Fibroblast of gingiva (primary cell): ENCODE data around the gene CHAT.

ENCODE experiments used
- DNase-seq: peaks from one replicate; pipeline ENCODE4 v3.0.0-alpha.2; 2011; ENCODE audit warnings: low read depth

The CHAT gene

DNA sequence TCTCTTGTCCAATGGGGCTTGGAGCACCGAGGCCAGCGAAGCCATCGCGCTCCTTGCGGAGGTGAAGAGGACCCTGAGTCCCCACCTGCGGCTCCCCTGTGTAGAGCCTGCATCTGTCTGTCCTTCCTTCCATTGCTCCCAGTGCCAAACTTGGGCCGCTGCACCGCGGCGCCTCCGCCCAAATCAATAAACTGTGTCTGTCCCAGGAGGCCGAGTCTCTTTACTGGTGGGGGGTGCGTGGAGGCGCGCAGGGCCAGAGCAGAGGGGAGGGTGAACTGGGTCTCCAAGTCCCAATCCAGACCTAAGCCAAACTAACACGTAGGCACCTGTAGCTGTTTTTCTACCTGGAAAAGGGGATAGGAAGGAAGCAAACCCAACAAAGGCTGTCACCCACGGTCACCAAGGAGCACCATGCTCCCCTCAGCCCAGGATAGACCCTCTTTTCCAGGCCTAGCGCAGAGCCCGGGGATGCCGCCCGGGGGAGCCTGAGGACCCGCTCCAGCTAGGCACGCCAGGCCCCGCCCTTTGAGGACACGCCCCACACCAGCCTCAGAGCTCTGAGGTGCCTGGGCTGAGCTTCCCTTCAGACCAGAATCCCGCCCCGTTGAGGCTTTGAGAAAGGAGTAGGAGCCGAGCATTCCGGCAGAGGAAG is 1.2 kb upstream of the CHAT start:
- DNase-seq = no peak

DNA sequence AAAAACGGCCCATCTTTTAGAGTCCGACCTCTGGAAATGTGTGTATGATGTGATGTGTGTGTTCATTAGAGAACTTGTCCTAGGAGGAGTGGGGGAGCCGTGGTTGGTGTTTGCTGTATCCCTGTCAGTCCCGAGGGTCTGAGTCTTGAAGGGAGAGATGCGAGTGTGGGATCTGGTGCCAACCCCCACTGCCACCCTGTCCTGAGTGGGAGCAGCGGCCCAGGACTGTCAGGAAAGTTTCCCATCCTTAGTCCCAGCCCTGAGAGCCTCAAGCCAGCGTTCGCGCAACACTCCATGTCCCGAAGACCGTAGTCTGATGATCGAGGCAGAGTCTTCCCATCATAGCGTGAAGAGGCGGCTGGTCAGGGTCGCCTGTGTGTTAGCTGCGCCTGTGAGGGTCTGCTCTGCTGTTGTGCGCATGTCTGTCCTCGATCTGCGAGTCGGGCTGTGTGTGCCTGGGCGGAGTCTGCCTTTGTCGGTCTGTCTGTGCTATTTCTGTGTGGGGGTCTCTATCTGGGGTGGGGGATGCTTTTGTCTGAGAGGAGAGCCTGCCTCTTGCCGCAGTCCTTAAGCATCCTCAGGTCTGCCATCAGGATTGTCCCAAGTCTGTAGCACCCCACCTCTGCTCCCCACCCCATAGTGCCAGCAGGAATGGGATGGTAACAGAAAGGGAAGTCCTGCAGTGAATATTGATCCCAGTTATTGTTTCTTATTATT is 514 bp upstream of the CHAT start:
- DNase-seq = no peak

DNA sequence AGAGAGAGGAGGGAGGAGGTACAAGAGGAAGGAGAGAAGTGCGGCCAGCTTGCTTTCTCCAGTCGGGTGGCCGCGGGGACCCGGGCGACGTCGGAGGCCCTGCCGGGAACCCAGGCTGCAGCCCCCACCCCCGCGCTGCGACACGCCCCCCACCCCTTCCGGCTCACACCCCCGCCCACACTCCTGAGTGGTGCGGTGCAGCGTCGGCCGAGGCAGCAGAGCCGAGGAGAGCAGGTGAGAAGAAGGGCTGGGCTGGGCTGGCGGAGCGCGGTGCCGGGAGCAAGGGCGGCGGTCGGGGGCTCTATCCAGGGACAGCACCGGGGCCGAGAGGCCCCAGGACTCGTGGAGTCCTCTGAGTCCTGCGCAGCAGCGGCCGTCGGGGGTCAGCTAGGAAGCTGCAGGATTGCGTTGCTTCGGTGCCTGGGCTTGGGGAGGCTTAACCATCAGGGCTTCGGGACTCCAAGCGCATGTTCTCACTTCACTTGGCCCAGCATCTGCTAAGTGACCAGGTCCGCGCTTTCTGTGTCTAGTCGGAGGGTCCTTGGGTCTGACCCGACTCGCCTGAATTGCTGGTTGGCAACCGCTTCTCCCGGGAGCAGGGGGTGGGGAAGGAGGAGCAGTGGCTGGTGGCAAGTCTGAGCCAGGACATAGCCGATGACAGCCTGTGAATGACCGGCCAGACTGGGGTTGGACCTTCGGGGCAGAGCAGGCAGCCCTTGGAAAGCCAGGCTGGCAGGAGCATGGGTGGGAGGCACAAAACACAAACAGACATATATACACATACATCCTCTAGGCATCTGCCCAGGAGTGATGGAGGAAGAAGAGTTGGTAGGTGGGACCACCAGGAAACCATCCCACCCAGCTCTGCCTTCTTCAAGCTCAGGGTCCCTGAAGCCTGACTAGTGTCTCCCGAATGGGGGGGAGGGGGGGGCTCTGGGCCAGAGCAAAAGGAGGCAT is 683 bp downstream of the CHAT start:
- DNase-seq = no peak

DNA sequence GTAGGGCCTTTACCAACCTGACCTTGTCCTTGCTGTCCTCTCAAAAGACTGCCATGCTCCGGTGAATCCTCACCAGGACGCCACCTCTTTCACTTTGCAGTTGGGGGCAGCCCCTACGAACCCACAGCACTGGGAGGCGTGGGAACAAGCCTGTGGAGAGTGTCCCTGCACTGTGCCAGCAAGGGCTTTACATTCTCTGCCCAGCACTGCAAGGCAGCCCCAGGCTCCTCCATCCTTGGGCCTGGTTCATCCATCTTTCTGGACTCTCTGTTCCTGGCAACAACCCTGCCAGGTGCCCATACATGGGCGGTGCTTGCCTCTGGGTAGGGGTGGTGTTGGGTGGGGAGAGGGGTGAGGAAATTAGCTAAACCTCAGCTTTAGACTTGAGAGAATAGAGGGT is 1.4 kb downstream of the CHAT start:
- no peak for DNase-seq

DNA sequence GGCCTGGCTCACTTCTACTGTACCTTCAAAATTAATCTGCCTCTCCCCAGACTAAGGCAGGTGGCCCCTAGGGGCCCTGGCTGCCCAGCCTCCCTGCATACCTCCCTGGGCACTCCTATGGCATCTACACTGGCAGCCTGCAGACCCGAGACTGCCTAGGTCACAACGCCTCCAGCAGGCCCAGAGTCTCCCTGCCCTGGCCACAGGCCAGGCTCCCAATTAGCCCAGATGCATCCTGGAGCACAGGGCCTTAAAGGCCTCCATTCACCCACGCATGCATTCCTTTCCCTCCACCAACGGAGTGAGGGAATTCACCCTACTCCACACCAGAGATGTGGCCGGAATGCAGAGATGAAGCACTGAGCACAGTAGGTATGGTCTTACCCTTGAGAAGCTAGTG is 1.9 kb downstream of the CHAT start:
- no peak for DNase-seq

DNA sequence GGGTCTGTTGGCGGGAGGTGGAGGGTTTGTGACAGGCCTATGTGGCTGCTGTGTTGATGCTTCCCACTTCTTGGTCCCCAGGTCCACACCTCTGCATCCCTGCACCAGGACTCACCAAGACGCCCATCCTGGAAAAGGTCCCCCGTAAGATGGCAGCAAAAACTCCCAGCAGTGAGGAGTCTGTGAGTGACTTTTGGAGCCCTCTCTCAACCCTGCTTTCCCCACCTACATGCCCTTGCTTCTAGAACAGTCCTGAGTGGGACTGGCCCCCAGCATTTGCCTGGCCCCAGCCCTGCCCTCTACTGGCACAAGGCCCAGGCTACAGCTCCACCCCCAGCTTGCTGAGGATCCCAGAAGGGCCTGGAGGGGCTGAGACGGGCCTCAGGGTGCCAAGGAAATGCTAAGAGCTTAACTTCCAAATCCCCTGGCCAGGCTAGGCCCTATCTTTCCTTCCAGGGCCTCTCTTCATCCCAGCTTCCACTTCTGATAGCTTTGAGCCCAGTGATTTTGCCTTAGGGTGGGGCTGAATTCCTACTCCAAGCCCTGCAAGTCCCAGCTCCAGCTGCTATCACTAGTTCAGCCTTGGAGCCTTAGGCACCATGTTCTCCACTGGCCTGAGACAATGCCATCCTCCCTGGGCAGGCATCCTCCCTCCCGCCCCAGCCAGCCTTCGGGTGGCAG is 2.7 kb downstream of the CHAT start:
- no peak for DNase-seq

DNA sequence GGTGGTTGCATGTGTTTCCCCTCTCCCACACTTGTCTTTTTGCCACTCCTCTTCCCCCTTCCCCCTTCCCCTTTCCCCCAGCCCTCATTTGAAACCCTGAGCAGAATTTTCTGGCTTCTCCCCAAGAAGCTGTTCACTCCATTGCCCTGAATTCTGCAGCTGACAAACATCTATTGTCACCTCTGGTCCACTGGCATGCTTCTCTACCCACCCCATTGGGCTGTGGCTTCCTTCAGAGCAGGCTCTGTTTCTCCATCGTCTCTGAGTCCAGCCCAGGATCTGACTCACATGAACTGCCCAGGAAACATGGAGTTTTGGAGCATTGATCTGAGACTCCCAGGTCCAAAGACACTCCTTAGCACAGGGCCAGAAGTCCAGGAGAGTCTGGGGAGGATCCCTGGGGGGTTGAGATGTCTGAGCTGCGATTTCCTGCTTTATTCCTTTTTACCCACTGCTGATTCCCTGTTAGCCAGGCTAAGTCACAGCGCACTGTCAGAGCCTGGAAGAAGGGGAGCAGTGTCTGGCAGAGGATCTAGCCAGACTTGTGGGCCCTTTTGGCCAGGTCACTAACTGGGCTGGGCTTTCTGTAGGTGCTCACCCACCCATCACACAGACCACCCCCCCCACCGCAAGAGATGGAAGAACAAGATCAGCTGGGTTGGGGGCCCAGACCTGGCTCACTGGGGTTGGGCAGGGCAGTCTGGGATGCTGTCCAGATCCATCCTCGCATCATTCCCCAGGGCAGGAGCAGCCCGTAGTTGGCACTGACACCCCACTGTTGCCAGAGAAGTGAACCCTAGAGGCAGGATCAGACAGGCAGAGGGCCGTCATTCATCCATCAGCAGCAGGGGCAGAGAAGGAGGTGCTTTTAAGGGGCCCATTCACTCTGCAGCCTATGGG is 3.5 kb downstream of the CHAT start:
- no peak for DNase-seq

DNA sequence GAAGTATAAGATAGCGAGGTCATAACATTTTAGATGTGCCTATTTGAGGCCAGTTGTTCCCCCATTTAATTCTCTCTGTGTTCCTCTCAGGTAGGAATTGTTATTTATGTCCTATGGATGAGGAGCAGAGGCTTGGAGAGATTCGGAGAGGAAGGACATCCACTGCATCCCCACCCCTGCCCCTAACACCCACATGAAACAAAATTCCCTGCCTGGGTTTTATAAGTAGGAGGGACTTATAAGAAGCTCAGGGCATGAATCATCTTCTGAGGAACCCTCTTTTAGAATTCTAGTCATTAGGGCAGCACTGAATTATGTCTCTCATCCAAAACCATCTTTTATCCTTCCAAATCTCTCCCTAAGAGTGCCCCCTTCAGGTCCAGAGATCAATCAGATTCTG is 5.0 kb downstream of the CHAT start:
- DNase-seq = no peak

DNA sequence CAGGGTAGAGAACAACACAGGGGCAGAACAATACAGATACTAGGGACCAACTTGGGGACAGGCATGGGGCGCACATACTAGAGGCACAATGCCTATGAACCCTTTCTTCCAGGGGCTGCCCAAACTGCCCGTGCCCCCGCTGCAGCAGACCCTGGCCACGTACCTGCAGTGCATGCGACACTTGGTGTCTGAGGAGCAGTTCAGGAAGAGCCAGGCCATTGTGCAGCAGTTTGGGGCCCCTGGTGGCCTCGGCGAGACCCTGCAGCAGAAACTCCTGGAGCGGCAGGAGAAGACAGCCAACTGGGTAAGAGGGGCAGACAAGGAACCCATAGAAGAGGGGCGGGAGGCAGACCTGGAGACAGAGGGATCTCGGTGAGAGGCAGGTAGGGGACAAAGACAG is 5.8 kb downstream of the CHAT start:
- DNase-seq = no peak

DNA sequence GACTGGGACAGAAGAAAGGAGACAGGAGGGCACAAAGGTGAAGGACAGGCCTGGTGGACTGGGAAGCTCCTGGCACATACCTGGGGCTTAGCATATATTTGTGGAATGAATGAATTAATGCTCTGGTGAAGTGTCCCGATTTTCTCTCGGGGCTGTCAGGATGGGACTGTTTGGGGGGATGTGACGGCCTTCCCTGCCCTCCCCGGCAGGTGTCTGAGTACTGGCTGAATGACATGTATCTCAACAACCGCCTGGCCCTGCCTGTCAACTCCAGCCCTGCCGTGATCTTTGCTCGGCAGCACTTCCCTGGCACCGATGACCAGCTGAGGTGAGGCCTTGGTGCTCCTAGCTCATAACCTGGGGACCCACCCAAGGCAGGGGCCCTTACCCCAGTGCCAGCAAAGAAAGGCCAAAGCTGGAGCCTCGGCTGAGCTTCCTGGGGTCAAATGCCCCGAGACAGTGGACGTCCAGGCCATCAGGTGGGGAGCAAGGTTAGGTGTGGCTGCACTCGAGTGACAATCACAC is 6.5 kb downstream of the CHAT start:
- no peak for DNase-seq

DNA sequence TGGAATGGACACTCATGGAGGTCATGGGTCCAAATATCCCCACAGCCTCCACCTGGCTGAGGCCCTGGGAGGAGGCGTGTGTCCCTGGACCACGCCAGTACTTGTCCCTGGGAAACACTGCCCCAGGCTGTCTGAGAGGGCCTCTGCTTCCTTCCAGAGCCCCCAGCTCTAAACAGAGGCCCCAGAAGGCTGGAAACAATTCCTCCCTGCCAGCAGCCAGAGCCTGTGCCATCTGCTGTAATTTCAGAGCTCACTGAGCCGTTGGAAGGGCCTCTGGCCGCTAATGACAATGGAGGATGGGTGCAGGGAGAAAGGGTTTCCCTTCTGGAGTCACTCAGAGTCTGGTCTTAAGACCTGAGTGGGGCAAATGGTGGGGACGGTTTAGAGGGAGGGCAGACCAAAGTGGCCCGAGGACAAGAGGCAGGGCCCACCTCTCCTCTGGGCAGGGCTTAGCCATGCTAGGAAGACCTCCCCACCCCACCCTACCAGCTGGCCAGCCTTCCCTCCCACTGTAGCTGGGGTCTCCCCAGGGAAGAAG is 7.1 kb downstream of the CHAT start:
- no peak for DNase-seq

DNA sequence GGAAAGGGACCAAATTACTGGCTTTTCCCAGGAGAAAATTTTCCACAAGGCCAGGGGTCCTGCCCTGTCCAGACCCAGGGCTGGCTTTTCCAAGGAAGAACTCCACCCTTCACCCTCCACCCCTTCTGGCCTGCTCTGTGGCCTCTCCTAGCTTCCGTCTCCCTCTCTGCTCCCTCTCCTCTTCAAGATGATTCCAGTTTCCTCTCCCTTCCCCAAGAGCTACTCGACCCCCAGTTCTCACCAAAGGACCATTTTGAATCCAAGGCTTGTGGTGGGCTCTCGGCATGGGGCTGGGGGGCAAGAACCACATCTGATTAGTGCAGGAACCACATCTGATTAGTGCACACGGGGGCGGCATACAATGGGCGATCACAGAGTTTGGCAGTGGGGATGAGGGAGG is 7.7 kb downstream of the CHAT start:
- DNase-seq = no peak

DNA sequence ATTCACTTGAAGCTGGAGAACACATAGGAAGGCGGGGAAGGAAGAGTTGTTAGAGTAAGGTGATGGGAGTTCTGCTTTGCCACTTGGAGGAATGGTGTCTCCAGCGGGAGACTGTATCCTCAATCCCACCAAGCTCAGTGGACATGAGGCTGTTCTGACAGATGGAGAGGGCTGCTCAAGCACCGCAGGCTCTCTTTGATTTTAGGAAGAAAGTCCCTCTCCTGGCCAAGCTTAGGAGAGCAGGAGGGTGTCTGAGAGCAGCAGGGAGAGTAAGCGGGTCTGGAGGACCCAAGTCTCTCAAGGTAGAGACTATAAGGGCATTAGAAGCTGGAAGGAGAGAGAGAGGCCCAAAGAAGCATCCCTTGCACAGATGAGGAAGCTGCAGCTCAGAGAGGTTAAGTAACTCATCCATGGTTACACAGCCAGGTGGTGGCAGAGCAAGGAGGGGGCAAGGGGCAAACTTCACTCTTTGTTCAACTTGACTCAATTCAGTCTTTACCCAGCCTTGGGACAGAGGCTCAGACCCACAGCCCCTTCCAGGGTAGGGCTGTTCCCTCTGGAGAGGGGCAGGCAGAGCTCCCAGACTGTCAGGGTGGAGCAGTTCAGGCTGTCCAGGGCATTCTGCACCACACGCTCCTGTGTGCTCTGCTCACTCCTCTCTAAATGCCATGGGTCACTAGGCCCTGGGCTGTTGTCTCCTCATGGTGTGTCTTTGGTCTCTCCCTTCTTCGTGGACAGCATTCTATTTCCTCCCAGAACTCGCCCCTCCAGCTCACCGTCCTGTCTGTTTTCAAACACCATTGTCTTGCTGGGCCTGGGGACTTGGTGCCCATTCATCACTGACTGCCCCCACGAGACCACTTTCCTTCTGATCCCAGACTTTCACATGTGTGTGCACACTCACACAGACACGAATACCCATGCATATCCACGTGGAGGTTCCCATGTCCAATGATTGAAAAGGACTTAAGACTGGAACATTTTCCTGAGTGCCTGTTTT is 8.9 kb downstream of the CHAT start:
- no peak for DNase-seq

DNA sequence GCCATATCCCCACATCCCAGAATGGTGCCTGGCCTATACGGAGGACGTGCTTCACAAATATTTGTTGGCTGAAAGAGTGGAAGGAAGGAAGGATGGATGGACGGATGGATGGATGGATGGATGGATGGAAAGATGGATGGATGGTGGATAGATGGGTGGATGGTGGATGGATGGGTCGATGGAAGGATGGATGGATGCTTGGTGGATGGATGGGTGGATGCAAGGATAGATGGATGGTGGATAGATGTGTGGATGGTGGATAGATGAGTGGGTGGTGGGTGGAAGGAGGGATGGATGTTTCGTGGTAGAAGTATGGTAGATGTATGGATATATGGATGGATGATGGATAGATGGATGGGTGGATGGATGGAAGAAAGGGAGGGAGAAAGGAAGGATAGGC is 10.8 kb downstream of the CHAT start:
- DNase-seq = no peak

DNA sequence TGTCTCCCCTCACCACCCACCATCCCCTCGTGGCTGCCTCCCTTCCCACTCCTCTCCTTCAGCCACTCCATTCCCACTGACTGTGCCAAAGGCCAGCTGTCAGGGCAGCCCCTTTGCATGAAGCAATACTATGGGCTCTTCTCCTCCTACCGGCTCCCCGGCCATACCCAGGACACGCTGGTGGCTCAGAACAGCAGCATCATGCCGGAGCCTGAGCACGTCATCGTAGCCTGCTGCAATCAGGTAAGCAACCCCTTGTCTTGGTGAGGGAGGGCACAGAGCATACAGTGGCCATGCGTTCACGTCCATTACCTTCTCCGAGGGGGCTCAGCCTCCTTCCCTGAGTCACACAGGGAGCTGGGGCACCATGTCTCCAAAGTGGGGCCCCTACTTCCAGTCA is 11.6 kb downstream of the CHAT start:
- DNase-seq = no peak

DNA sequence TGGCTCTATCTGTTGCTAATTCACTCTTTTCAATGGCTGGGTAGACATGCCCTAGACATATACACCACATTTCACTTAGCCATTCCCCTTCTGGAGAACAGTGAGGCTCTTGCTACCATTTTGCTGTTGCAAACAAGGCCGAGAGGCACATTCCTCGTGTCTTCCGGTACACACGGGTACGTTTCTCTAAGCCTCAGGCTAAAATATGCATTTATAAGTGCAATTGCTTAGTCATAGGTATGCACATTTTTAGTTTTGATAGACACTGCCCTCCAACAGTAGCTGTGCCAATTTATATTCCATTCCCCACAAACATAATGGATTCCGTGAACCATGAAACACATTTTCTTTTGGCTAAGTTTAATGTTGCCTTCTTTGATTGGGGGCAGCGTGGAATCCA is 13.2 kb downstream of the CHAT start:
- DNase-seq = no peak

DNA sequence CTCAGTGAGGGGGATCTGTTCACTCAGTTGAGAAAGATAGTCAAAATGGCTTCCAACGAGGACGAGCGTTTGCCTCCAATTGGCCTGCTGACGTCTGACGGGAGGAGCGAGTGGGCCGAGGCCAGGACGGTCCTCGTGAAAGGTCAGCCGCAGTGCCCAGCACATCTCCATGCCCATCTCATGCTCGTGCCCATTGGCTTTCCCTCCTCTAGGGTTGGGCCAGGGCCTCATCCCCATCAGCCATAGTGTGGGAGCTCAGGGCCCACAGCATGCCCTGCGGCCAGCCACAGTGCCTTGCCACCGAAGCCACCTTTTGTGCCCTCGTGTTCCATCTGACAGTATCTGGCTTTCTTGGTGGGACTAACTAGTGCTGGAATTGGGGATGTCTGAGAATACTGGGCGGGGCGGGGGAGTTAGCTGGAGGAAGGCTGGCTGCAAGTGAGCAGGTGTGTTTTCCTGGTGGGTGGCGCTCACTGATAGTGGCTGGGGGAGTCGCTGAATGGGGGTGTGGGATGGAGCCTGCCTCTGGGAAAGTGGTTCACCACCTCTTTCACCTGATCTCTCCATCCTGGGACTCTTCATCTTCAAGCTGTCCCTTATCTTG is 13.9 kb downstream of the CHAT start:
- DNase-seq = no peak

DNA sequence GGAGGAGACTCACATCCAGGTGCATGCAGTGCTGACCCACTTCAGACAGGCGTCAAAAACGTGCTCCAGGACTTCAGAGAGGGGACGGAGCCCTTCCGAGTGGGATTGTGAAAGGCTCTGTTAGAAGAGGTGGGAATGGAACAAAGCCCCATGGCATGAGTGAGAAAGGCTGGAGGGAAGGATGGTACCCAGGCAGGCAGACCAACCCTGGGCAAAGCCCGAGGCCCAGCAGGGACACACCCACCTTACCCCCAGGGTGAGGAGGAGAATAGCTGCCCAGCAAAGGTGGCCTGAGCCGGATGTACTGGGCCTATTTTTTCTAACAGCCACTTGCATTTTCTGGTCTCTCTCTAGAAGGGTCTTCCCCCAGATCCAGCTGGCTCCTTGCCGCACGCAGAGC is 14.8 kb downstream of the CHAT start:
- no peak for DNase-seq

DNA sequence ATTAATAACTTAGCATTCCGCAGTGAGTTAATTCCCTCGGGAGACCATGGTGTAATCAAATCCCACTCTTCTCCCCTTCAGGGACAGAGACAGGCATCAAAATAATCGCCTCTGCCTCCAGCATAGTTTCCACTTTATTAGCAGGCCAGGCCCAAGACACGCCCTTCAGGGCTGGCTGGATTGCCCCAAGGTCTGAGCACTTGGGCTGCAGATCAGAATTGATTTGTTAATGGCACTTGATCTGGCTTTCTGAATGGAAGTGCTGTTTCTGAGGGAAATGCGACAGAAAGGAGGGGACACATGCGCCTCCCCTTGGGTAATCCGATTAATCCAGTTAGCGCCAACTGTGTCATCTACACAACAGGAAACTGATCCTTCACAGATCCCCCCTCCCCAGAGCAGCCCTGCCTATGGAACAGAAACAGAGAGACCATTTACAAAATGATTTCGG is 15.6 kb downstream of the CHAT start:
- DNase-seq = no peak
